SU-DHL-6 (cell line): Measurements from ENCODE around the gene APOL2.

ENCODE experiments used
- EZH2phosphoT487 ChIP-seq: fragments of 200-600 bp; sonication (generic), shearing (Covaris generic); conservative IDR thresholded peaks from 2 replicates; pipeline ENCODE4 v1.6.1; 2018; ENCODE audit warnings: mild to moderate bottlenecking, antibody characterized with exemption, low read length, moderate library complexity, mixed read lengths
- TF ChIP-seq, protein P1 (sequence below): fragments of 200-600 bp; sonication (generic); IDR thresholded peaks from one replicate; pipeline ENCODE4 v1.5.1; 2017; ENCODE audit warnings: antibody characterized with exemption, mild to moderate bottlenecking, low read length, moderate library complexity; ENCODE audit not compliant: insufficient read depth, poor library complexity, severe bottlenecking

DNA sequence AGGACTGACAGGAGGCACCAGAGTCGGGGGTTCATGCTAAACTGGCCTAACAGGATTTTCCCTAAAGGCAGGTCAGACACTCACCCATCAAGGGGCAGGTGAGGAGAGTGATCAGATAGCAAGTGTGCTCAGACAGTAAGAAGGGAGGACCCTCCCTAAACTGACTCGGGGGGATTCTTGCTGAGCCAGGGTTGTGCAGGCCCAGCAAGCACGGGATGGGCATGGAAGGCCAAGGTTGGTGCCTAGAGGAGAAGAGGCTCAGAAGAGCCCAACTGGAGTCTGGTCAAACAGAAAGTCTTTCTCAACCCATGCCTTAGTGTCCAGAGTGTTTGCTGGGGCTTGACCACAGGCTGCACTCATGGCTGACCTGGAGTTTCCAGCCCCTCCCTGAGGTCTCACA lies 7.4 kb upstream of the APOL2 start:
- TF ChIP-seq, protein P1, sequence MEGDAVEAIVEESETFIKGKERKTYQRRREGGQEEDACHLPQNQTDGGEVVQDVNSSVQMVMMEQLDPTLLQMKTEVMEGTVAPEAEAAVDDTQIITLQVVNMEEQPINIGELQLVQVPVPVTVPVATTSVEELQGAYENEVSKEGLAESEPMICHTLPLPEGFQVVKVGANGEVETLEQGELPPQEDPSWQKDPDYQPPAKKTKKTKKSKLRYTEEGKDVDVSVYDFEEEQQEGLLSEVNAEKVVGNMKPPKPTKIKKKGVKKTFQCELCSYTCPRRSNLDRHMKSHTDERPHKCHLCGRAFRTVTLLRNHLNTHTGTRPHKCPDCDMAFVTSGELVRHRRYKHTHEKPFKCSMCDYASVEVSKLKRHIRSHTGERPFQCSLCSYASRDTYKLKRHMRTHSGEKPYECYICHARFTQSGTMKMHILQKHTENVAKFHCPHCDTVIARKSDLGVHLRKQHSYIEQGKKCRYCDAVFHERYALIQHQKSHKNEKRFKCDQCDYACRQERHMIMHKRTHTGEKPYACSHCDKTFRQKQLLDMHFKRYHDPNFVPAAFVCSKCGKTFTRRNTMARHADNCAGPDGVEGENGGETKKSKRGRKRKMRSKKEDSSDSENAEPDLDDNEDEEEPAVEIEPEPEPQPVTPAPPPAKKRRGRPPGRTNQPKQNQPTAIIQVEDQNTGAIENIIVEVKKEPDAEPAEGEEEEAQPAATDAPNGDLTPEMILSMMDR: no peak
- TF ChIP-seq EZH2phosphoT487: no peak
